Fibroblast of villous mesenchyme (primary cell): ENCODE measurements around the gene LSP1. TPM values are rescaled to one million over a fixed set of nuclear protein-coding genes. Genes with fewer than 3 reads are reported as not detected.
"Not testable (repeated sequence)": the region's sequence is repeated elsewhere in the genome, so short reads cannot be mapped to it uniquely, and the experiment has no call there.

Source experiments
- DNase-seq: peaks from one replicate; pipeline ENCODE4 v3.0.0-alpha.2; 2010; ENCODE audit warnings: low read depth
- H3K4me3 ChIP-seq: 2 replicates; pipeline ENCODE4 v1.5.1; 2011; ENCODE audit warnings: low read depth, mild to moderate bottlenecking, low read length
- CTCF ChIP-seq: IDR thresholded peaks from 2 replicates; pipeline ENCODE4 v1.5.1; 2012; ENCODE audit warnings: low read depth, mild to moderate bottlenecking, low read length; ENCODE audit not compliant: insufficient read depth
- total RNA-seq: library from RNA; depleted of rRNA; stranded (reverse); fragments of >200 nt; gene quantifications from 2 replicates; pipeline ENCODE4 v1.2.3, GENCODE V29; 2012

Gene LSP1
- total RNA-seq, 1 donor = not detected

GRCh38 chr11:1881442-1882264 is 28.8 kb downstream of the LSP1 start:
- peak; percentile 39 for DNase-seq
- no peak overlapping the region for H3K4me3 ChIP-seq
- no peak for TF ChIP-seq CTCF

- TF ChIP-seq CTCF = peak; percentile 86
- DNase-seq = peak; percentile 76
- no peak overlapping the region for H3K4me3 ChIP-seq
Observed at GRCh38 chr11:1882265-1883238, 29.7 kb downstream of the LSP1 start.

GRCh38 chr11:1883346-1884302 is 30.7 kb downstream of the LSP1 start:
- H3K4me3 ChIP-seq = no peak overlapping the region
- DNase-seq = no peak
- no peak for TF ChIP-seq CTCF

- TF ChIP-seq CTCF = no peak
- no peak for DNase-seq
- no peak overlapping the region for H3K4me3 ChIP-seq
Observed at GRCh38 chr11:1884303-1884700, 31.4 kb downstream of the LSP1 start.

- not testable (repeated sequence) for H3K4me3 ChIP-seq
Observed at GRCh38 chr11:1886551-1886950, 33.7 kb downstream of the LSP1 start.

GRCh38 chr11:1887451-1888346 is 34.8 kb downstream of the LSP1 start:
- H3K4me3 ChIP-seq = no peak overlapping the region
- no peak for TF ChIP-seq CTCF
- DNase-seq = no peak

More at GRCh38 chr11:1886551-1886950, 33.7 kb downstream of the LSP1 start:
- not testable (repeated sequence) for DNase-seq
